Upper lobe of left lung (tissue), 6 donors: ENCODE measurements around the gene LMO1. TPM values are rescaled to one million over a fixed set of nuclear protein-coding genes. Genes with fewer than 3 reads are reported as not detected.

ENCODE experiments used
- ATAC-seq, 2 donors: fragments of 200-7000 bp; cut with Tn5 transposase; one replicate each; pipeline ENCODE4 v1.9.1; 2022; ENCODE audit warnings: mild to moderate bottlenecking in 2 of 2, moderate library complexity in 2 of 2; ENCODE audit not compliant: low FRiP score in 2 of 2
- DNase-seq, 2 donors: peaks; one replicate each; pipeline ENCODE4 v3.0.0-alpha.2; 2019 to 2020
- H3K27ac ChIP-seq, 4 donors: fragments of 200-600 bp; sonication (generic); one replicate each; pipeline ENCODE4 v1.5.1; 2016 to 2019
- H3K27me3 ChIP-seq, 4 donors: fragments of 200-600 bp; sonication (generic); one replicate each; pipeline ENCODE4 v1.5.1; 2017 to 2019
- H3K36me3 ChIP-seq, 4 donors: fragments of 200-600 bp; sonication (generic); one replicate each; pipeline ENCODE4 v1.5.1; 2016 to 2019
- H3K4me1 ChIP-seq, 4 donors: fragments of 200-600 bp; sonication (generic); one replicate each; pipeline ENCODE4 v1.5.1; 2018 to 2019
- H3K4me3 ChIP-seq, 4 donors: fragments of 200-600 bp; sonication (generic); one replicate each; pipeline ENCODE4 v1.5.1; 2017 to 2019; ENCODE audit warnings: mild to moderate bottlenecking in 2 of 4, moderate library complexity in 1 of 4
- H3K9me3 ChIP-seq, 4 donors: fragments of 200-600 bp; sonication (generic); one replicate each; pipeline ENCODE4 v1.5.1; 2018 to 2019
- CTCF ChIP-seq, 6 experiments: fragments of 450-650 bp in 4 of 6; fragments of 200-600 bp in 2 of 6; sonication (generic) in 2 of 6; IDR thresholded peaks; one replicate each; pipeline ENCODE4 v1.5.1; 2016 to 2019; ENCODE audit warnings: antibody characterized with exemption in 6 of 6
- EP300 ChIP-seq, 4 donors: sonication (generic); formaldehyde crosslinking; IDR thresholded peaks; one replicate each; pipeline ENCODE4 v1.5.1; 2017; ENCODE audit warnings: antibody characterized with exemption in 4 of 4, control low read depth in 2 of 4
- POLR2A ChIP-seq, 4 donors: fragments of 450-650 bp; IDR thresholded peaks; one replicate each; pipeline ENCODE4 v1.5.1; 2016 to 2017; ENCODE audit warnings: antibody characterized with exemption in 4 of 4, mild to moderate bottlenecking in 2 of 4
- POLR2AphosphoS5 ChIP-seq, 2 donors: sonication (generic); formaldehyde crosslinking; IDR thresholded peaks; one replicate each; pipeline ENCODE4 v1.5.1; 2017; ENCODE audit warnings: antibody characterized with exemption in 2 of 2
- WGBS, 2 donors: methylation state at CpG; one replicate each; pipeline ENCODE4 v1.1.5; 2017 to 2018; 5-methylcytosine and 5-hydroxymethylcytosine counted together
- total RNA-seq, 6 donors: library from RNA; depleted of rRNA in 4 of 6; stranded (reverse); fragments of >200 nt in 4 of 6; gene quantifications; one replicate each; pipeline versions ENCODE4 v1.1.0 to v1.2.1, GENCODE V29; 2016 to 2021
- donor health status: DM: no; HTN: no; CAD: no; lungs with moderate emphysema.
- donor health status: DM: no; HTN: yes; CAD: no; lungs with severe emphysema.

LMO1 gene
- total RNA-seq, 6 donors from 2014 or later: 0.79 to 2.1 TPM; not detected in 4

GRCh38 chr11:8205566-8205965 lies 58.1 kb downstream of the LMO1 start:
- peaks cover 0 to 14% (median 11%) of the 10 kb centered on the region in 4 donors for H3K4me1 ChIP-seq
- no peak overlapping the region for H3K4me3 ChIP-seq
- ATAC-seq (no peak), DNase-seq (no peak)
- TF ChIP-seq CTCF (IDR thresholded peaks at IDR 0.05) (no peak), POLR2A (IDR thresholded peaks at IDR 0.05) (no peak), POLR2AphosphoS5 (IDR thresholded peaks at IDR 0.05) (no peak), EP300 (IDR thresholded peaks at IDR 0.05) (no peak)
- H3K27me3 ChIP-seq: no peaks in the 10 kb centered on the region
- WGBS, 2 donors: 88 to 92% methylated on average over 8 of the region's 8 CpGs
- H3K36me3 ChIP-seq: no peaks in the 10 kb centered on the region
- H3K9me3 ChIP-seq: no peaks in the 10 kb centered on the region
- no peak overlapping the region for H3K27ac ChIP-seq

- WGBS, 2 donors: 63 to 75% methylated on average over 5 of the region's 5 CpGs
- no peaks in the 10 kb centered on the region for H3K36me3 ChIP-seq
- ATAC-seq (no peak), DNase-seq (no peak)
- peaks cover 0 to 14% (median 11%) of the 10 kb centered on the region in 4 donors for H3K4me1 ChIP-seq
- no peak for TF ChIP-seq POLR2AphosphoS5 (IDR thresholded peaks at IDR 0.05)
- no peak for TF ChIP-seq EP300 (IDR thresholded peaks at IDR 0.05)
- TF ChIP-seq POLR2A (IDR thresholded peaks at IDR 0.05): no peak
- TF ChIP-seq CTCF (IDR thresholded peaks at IDR 0.05): no peak
- no peaks in the 10 kb centered on the region for H3K27me3 ChIP-seq
- no peak overlapping the region for H3K4me3 ChIP-seq
- H3K27ac ChIP-seq: no peak overlapping the region
- no peaks in the 10 kb centered on the region for H3K9me3 ChIP-seq
Measured at GRCh38 chr11:8204596-8204995, 59.1 kb downstream of the LMO1 start.

GRCh38 chr11:8204025-8204424 lies 59.7 kb downstream of the LMO1 start:
- DNase-seq: no peak
- WGBS, 2 donors: 75 to 80% methylated on average over 1 to 5 of the region's 5 CpGs
- no peaks in the 10 kb centered on the region for H3K9me3 ChIP-seq

GRCh38 chr11:8203414-8203715 lies 60.3 kb downstream of the LMO1 start:
- H3K36me3 ChIP-seq: no peaks in the 10 kb centered on the region
- TF ChIP-seq CTCF (IDR thresholded peaks at IDR 0.05): no peak
- TF ChIP-seq POLR2AphosphoS5 (IDR thresholded peaks at IDR 0.05): no peak
- TF ChIP-seq EP300 (IDR thresholded peaks at IDR 0.05): no peak
- no peak for TF ChIP-seq POLR2A (IDR thresholded peaks at IDR 0.05)
- no peaks in the 10 kb centered on the region for H3K27me3 ChIP-seq
- H3K27ac ChIP-seq: no peak overlapping the region
- no peak overlapping the region for H3K4me3 ChIP-seq
- ATAC-seq (no peak), DNase-seq (no peak)
- H3K9me3 ChIP-seq: no peaks in the 10 kb centered on the region
- WGBS, 2 donors: 75 to 78% methylated on average over 1 to 2 of the region's 2 CpGs
- peaks cover 0 to 14% (median 11%) of the 10 kb centered on the region in 4 donors for H3K4me1 ChIP-seq

More at GRCh38 chr11:8204025-8204424, 59.7 kb downstream of the LMO1 start:
- Histone ChIP-seq H3K4me1 (peaks cover 0 to 14% (median 11%) of the 10 kb centered on the region in 4 donors), H3K36me3 (no peaks in the 10 kb centered on the region), H3K27me3 (no peaks in the 10 kb centered on the region), H3K27ac (no peak overlapping the region), H3K4me3 (no peak overlapping the region)
- TF ChIP-seq EP300 (IDR thresholded peaks at IDR 0.05) (no peak), POLR2AphosphoS5 (IDR thresholded peaks at IDR 0.05) (no peak), CTCF (IDR thresholded peaks at IDR 0.05) (no peak)
- ATAC-seq: no peak
